C4-2B (cell line): ENCODE data around the gene PMIS2.

ENCODE experiments used
- H3K27ac ChIP-seq: fragments of 450-650 bp; 2 replicates; pipeline ENCODE4 v1.5.1; 2017
- ZFX ChIP-seq: fragments of 450-650 bp; IDR thresholded peaks from 2 replicates; pipeline ENCODE4 v1.6.1; 2017
- TF ChIP-seq, protein P1 (sequence below): fragments of 450-650 bp; conservative IDR thresholded peaks from 2 replicates; pipeline ENCODE4 v1.5.1; 2017; ENCODE audit warnings: mild to moderate bottlenecking

PMIS2 gene

DNA sequence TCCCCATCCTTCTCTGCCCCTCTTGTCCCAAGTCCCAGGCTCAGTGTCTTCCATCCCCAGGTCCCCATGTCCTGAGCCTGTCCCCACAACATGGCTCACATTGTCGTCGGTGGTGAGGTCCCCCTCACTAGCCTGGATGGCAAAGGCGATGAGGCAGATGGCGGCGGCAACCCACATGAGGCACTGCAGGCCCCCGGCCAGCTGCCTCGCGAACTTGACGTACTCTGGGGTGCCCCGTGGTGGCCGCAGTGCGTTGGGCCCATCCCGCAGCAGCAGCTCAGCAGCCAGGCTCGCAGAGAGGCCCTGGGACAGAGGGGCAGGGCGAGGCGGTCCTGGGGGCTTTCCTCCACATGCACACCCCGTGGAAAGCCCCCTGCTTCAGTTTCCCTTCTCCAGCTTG lies 23.6 kb upstream of the PMIS2 start:
- no peak overlapping the region for H3K27ac ChIP-seq
- no peak for TF ChIP-seq ZFX
- TF ChIP-seq, protein P1, sequence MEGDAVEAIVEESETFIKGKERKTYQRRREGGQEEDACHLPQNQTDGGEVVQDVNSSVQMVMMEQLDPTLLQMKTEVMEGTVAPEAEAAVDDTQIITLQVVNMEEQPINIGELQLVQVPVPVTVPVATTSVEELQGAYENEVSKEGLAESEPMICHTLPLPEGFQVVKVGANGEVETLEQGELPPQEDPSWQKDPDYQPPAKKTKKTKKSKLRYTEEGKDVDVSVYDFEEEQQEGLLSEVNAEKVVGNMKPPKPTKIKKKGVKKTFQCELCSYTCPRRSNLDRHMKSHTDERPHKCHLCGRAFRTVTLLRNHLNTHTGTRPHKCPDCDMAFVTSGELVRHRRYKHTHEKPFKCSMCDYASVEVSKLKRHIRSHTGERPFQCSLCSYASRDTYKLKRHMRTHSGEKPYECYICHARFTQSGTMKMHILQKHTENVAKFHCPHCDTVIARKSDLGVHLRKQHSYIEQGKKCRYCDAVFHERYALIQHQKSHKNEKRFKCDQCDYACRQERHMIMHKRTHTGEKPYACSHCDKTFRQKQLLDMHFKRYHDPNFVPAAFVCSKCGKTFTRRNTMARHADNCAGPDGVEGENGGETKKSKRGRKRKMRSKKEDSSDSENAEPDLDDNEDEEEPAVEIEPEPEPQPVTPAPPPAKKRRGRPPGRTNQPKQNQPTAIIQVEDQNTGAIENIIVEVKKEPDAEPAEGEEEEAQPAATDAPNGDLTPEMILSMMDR = no peak

- no peak overlapping the region for H3K27ac ChIP-seq
- no peak for TF ChIP-seq ZFX
- TF ChIP-seq, protein P1 = no peak
Observed at GRCh38 chr19:35562776-35563175, 23.2 kb upstream of the PMIS2 start.

GRCh38 chr19:35563207-35563829 lies 22.7 kb upstream of the PMIS2 start, which contains the start of gene ATP4A:
Gene ATP4A, minus strand, starts transcription at chr19:35563658. Its CDS starts 29 bp downstream, at chr19:35563629.
- no peak within 1 kb of the TSS for H3K27ac ChIP-seq
- TF ChIP-seq ZFX = no peak

DNA sequence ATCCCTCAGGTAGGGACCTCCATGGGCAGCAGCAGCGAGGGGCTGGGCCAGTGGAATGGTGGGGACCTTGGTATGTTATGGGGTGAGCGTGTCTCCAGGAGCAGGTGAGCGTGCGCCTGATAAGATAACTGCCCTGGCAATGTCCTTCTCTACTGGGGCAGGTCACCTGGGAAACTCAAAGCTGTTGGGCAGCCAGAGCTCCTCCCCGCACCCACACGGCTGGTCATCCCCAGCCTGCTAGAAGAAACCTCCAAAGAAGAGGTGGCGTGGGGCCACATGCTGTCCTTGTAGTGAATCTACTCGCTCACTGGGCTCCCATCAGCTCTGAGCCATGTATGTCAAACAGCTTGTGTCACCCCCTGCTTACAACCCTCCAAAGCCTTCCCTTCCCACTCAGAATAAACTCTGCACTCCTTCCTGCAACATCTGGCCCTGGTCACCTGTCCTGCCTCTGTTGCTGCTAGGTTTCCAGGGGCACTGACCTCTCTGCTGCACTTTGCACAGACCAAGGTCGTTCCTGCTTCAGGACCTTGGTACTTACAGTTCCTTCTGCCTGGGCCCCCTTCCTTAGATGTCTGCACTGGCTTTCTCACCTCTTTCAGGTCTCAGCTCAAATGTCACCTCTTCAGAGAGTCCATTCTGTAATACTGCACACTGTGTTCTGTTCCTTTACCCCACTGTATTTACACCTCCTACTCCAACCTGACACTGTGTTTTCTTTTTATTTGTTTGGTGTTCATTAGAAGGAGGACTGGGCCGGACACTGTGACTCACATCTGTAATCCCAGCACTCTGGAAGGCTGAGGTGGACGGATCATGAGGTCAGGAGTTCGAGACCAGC lies 20.7 kb upstream of the PMIS2 start:
- TF ChIP-seq, protein P1 = no peak
- no peak for TF ChIP-seq ZFX
- H3K27ac ChIP-seq = no peak overlapping the region

DNA sequence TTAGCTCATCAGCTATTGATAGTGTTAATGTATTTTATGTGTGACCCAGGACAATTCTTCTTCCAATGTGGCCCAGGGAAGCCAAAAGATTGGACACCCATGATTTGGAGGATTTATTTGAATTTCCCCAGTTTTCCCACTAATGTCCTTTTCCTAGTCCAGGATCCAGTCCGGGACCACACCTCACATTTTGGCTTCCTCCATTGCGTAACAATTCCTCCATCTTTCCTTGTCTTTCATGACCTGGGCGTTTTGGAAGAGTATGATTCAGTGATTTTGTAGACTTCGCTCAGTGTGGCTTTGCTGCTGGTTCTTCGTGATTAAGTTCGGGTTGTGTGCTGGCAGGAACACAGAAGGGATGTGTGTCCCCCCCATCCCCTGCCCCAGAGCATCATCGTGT lies 19.2 kb upstream of the PMIS2 start:
- H3K27ac ChIP-seq = no peak overlapping the region
- TF ChIP-seq ZFX = no peak
- TF ChIP-seq, protein P1 = no peak

- H3K27ac ChIP-seq = no peak overlapping the region
- TF ChIP-seq ZFX = no peak
- TF ChIP-seq, protein P1 = no peak
Observed at GRCh38 chr19:35569281-35569781, 16.6 kb upstream of the PMIS2 start.

DNA sequence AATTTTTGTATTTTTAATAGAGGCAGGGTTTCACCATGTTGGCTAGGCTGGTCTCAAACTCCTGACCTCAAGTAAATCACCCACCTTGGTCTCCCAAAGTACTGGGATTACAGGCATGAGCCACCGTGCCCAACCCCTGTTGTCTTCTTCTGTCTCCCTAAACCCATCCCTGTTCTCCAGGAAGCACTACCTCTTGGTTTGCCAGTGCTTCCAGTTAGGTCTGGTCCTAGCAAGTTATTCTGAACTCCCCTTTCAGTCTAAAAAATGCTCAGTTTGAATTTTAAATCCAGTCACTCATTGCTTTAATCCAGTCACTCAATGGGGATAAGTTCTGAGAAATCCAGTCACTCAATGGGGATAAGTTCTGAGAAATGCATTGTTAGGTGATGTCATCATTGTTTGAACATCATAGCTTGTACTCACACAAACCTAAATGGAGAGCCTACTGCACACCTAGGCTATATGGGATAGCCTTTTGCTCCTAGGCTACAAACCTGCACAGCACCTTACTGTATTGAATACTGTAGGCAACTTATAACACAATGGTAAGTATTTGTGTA lies 14.5 kb upstream of the PMIS2 start:
- no peak overlapping the region for H3K27ac ChIP-seq
- TF ChIP-seq ZFX = no peak
- TF ChIP-seq, protein P1 = no peak
